Measurements from ENCODE around the gene ZNF74.

ZNF74 gene

DNA sequence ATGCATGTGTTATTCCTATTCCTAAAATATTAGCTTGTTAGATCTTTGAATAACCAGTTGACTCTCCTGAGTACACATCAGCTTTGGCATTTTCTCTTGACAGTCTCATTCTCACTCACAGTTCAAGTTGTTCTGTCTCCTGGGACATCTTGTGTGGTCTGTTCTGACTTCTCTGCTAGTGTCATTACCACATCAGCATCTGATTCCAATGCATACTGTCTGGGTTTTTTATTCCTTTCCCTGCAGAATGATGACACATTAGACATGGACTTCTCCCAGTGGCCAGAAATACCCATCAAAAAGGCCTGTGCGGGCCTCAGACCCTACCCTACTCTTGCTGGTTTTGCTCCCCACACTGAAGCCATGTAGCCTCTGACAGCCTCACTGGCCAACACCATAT is 2.7 kb downstream of the ZNF74 start:
- H3K4me3 ChIP-seq (ENCODE audit: low read depth, low read length), result peak overlapping the region; percentile 22
- TF ChIP-seq, protein P1, sequence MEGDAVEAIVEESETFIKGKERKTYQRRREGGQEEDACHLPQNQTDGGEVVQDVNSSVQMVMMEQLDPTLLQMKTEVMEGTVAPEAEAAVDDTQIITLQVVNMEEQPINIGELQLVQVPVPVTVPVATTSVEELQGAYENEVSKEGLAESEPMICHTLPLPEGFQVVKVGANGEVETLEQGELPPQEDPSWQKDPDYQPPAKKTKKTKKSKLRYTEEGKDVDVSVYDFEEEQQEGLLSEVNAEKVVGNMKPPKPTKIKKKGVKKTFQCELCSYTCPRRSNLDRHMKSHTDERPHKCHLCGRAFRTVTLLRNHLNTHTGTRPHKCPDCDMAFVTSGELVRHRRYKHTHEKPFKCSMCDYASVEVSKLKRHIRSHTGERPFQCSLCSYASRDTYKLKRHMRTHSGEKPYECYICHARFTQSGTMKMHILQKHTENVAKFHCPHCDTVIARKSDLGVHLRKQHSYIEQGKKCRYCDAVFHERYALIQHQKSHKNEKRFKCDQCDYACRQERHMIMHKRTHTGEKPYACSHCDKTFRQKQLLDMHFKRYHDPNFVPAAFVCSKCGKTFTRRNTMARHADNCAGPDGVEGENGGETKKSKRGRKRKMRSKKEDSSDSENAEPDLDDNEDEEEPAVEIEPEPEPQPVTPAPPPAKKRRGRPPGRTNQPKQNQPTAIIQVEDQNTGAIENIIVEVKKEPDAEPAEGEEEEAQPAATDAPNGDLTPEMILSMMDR (IDR thresholded peaks at IDR 0.05; ENCODE audit: low read depth, low read length), result no peak
- TF ChIP-seq, protein P2, sequence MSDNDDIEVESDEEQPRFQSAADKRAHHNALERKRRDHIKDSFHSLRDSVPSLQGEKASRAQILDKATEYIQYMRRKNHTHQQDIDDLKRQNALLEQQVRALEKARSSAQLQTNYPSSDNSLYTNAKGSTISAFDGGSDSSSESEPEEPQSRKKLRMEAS (IDR thresholded peaks at IDR 0.05; ENCODE audit: low read depth, low read length), result no peak
- TF ChIP-seq POLR2A (IDR thresholded peaks at IDR 0.05; ENCODE audit: extremely low read depth, insufficient read length), result no peak
- TF ChIP-seq MYC (IDR thresholded peaks at IDR 0.05; ENCODE audit: low read depth, low read length), result no peak
- DNase-seq (ENCODE audit: low read depth), result peak; percentile 45

DNA sequence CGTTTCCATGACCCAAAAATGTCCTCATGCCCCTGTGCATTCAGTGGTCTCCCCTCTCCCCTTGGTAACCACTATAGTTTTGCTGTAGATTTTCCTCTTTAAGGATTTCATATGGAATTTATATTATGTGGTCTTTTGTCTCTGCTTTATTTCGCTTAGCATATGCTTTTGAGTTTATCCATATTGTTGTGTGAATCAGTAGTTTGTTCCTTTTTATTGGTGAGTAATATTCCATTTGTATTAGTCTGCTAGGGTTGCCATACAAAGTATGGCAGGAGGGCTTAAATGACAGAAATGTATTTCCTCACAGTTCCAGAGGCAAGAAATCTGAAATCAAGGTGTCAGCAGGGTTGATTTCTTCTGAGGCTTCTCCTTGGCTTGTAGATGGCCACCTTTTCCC is 3.5 kb downstream of the ZNF74 start:
- DNase-seq (ENCODE audit: low read depth), result no peak
- H3K4me3 ChIP-seq (ENCODE audit: low read depth, low read length), result no peak overlapping the region
- TF ChIP-seq, protein P1 (IDR thresholded peaks at IDR 0.05; ENCODE audit: low read depth, low read length), result no peak
- TF ChIP-seq POLR2A (IDR thresholded peaks at IDR 0.05; ENCODE audit: extremely low read depth, insufficient read length) (no peak), MYC (IDR thresholded peaks at IDR 0.05; ENCODE audit: low read depth, low read length) (no peak)
- TF ChIP-seq, protein P2 (IDR thresholded peaks at IDR 0.05; ENCODE audit: low read depth, low read length), result no peak

DNA sequence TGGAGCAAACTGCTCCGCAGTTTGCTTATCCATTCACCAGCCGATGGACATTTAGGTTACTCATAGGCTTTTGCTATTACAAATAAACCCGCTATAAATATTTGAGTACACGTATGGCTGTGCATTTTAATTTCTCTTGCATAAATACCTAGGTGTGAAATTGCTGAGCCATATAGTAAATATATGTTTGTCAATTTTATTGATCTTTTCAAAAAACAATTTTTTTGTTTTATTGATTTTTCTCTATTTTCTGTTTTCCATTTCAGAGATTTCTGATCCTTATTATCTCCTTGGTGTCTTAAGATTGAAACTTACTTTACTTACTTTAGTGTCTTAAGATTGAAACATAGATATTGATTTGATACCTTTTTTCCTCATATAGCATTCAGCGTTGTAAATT is 4.5 kb downstream of the ZNF74 start:
- H3K4me3 ChIP-seq (ENCODE audit: low read depth, low read length), result no peak overlapping the region
- TF ChIP-seq POLR2A (IDR thresholded peaks at IDR 0.05; ENCODE audit: extremely low read depth, insufficient read length), result no peak
- no peak for DNase-seq (ENCODE audit: low read depth)

DNA sequence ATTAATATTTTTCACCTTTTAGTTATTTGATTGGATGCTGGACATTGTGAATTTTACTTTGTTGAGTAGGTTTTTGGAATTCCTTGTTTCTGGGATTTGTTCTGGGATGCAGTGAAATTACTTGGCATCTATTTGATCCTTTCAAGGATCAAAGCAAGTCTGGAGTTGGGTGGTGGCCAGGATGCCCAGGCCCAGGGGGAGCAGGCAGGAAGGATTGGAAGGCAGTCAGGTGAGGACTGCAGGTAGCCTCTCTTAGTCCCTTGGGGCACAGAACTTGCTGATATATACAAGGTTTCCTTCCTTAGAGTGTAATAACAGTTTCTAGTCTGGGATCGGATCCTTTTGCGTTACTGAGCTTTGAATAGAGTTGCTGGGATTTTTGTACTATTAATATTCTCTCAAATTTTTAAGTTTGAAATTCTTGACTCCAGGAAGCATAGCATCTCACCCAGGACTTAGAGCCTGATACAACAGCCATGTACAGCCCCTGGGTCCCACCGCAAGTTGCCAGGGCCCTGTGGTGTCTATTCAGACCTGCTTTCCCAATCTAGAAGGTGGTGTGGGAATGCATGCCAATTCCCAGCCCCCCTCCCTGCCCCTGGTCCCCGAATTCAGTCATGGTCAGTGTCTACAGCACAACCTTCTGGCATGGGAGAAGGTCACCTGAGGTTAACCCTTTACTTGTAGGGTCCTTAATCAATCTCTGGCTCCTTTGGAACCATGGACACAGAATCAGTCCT is 6.1 kb downstream of the ZNF74 start:
- no peak for DNase-seq (ENCODE audit: low read depth)
- TF ChIP-seq, protein P1 (IDR thresholded peaks at IDR 0.05; ENCODE audit: low read depth, low read length), result no peak
- TF ChIP-seq, protein P2 (IDR thresholded peaks at IDR 0.05; ENCODE audit: low read depth, low read length), result no peak
- TF ChIP-seq POLR2A (IDR thresholded peaks at IDR 0.05; ENCODE audit: extremely low read depth, insufficient read length) (no peak), MYC (IDR thresholded peaks at IDR 0.05; ENCODE audit: low read depth, low read length) (no peak)
- H3K4me3 ChIP-seq (ENCODE audit: low read depth, low read length), result no peak overlapping the region

DNA sequence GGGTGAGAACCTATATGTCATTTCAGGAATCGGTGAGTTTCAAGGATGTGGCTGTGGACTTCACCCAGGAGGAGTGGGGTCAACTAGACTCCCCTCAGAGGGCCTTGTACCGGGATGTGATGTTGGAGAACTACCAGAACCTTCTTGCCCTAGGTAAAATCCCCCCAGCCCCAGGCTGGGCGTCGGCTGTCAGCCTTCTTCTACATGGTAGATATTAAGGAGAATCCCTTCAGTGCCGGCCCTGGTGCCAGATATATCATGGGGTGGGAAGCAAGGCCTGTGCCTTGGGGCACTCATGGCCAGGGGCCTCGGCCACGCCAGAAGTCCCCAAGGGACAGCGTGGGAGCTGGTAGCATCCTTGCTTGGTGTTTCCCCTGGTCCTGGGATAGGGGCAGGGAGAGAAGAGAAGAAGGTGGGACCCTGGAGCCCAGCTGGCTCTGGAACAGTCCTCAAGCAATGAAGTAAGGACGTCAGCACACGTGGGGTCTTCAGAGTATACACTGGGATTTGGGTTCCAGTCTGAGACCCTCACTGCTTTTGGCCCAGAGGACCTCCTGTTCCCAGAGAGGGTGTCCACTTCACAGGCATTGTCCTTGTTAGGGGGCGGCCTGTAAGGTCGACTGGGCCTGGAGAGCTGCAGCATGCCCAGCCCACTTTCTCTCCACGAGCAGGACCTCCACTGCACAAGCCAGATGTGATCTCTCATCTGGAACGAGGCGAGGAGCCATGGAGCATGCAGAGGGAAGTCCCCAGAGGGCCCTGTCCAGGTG is 6.8 kb downstream of the ZNF74 start:
- DNase-seq (ENCODE audit: low read depth), result no peak
- TF ChIP-seq, protein P1 (IDR thresholded peaks at IDR 0.05; ENCODE audit: low read depth, low read length), result no peak
- TF ChIP-seq, protein P2 (IDR thresholded peaks at IDR 0.05; ENCODE audit: low read depth, low read length), result no peak
- TF ChIP-seq MYC (IDR thresholded peaks at IDR 0.05; ENCODE audit: low read depth, low read length) (no peak), POLR2A (IDR thresholded peaks at IDR 0.05; ENCODE audit: extremely low read depth, insufficient read length) (no peak)
- H3K4me3 ChIP-seq (ENCODE audit: low read depth, low read length), result no peak overlapping the region

DNA sequence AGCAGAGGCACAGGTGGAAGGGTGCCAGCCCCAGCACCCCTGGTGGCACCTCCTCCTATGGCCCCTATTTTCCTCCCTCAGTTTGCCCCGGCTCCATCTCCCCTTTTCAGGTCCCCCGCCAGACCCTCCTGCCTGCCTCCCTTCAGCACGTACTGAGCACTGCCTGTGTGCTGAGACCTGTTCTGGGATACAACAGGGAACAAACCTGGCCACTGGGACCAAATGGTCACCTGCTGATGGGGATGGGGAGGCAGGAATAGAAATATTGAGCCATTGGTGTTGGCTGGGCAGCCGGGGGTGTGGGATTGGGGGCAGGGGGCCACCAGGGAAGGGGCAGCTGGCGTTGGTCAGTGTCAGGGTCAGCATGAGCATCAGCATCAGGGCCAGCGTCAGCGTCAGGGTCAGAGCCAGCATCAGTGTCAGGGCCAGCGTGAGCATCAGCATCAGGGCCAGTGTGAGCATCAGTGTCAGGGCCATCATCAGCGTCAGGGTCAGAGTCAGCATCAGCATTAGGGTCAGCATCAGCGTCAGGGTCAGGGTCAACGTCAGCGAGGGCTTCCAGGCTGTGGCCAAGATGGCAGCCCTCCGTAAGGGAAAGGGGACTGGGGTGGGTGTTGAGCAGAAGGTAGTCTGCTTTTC is 7.5 kb downstream of the ZNF74 start:
- no peak overlapping the region for H3K4me3 ChIP-seq (ENCODE audit: low read depth, low read length)
- TF ChIP-seq MYC (IDR thresholded peaks at IDR 0.05; ENCODE audit: low read depth, low read length) (no peak), POLR2A (IDR thresholded peaks at IDR 0.05; ENCODE audit: extremely low read depth, insufficient read length) (no peak)
- TF ChIP-seq, protein P2 (IDR thresholded peaks at IDR 0.05; ENCODE audit: low read depth, low read length), result no peak
- TF ChIP-seq, protein P1 (IDR thresholded peaks at IDR 0.05; ENCODE audit: low read depth, low read length), result no peak
- no peak for DNase-seq (ENCODE audit: low read depth)
